HG03103 (cell line): ENCODE data around the gene CAMTA1.

Experiments used
- ATAC-seq: cut with Tn5 transposase; IDR thresholded peaks from one replicate; pipeline ENCODE4 v1.9.1; 2021; ENCODE audit warnings: low read depth; ENCODE audit not compliant: unreplicated experiment

The CAMTA1 gene

DNA sequence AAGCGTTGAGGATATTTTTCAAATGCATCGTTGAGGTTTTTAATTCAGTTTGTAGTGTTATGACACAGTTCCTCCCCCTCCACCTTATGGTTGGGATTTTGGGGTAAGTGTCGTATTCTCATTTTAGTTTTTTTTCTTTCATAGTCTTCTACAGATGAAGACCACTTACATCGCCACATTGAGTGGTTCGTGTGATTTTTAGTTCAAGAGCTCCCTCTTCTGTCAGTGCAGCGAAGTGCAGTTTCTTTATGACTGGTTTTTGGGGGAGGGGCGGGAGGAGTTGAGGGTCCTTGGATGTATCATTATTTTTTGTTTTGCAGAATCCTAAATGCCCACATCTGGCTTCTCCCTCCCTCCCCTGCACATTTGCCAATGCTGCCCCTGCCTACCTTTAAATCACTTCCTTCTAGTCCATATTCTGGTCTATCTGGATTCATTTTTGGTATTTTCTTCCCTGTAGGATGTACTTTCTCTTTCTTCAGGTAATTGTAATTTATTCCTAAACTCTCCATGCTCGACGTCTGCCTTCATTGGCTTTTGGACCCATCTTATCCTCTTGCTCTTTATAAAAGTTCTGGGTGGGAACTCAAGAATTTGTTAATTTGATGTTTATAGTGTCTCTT is 433.1 kb downstream of the CAMTA1 start:
- no peak for ATAC-seq

DNA sequence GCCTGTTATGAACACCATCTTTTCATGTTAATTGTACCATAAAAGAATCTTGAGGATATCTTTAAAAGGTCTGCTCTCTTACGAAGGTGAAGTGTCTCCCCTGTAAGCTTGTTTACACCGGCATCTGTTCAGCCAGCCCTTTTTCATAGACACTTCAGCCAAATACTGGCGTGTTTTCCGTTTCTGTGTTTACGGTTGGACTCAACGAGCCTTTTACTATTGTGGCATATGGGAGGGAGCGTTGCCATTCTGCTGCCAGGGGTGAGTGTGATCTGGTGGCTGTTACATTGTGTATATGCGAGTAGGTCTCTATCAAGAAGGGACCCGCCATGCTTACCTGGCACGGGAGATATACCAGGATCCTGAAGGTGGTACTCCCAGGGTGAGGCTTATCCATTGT is 433.8 kb downstream of the CAMTA1 start:
- no peak for ATAC-seq

DNA sequence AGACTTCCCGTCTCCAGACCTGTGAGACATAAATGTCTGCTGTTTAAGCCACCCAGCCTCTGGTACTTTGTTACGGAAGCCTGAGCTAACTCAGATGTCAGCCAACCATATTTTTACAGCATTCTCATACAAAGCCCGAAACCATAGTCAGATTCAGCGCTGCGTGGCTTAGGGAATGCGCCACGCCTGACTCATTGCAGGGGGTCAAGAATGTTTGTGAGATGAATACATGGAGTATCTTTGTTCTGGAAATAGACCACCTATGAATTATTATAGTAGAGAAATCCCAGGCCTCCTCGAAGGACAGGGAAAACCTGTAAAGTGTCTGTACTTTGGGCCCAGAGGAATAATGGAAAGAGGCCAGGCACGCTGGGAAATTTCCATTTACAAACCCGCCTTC is 434.8 kb downstream of the CAMTA1 start:
- no peak for ATAC-seq

DNA sequence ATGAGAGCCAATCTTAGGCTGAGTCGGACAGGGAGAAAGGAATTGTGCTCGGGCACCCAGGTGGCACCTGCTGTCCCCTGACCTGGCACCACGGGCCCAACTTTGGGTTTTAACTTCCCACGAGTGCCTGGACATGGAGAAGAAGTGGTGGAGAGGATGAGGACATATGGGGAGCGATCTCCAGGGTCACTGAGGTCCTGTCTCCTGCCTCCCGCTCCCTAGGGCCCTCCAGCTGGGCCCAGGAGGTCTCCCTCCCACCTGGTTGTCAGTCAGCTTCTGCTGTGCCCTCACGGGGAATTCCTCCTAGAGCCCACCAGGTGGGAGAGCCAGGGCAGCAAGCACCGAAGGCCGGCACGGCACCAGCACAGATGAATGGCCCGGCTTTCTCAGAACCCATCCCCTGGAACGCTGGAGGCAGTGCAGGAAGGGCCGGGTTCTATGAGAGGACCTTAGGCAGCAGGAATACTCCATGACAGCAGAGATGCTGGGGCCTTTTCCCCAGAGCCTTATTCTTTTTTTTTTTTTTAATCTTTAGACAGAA is 435.5 kb downstream of the CAMTA1 start:
- ATAC-seq = no peak

DNA sequence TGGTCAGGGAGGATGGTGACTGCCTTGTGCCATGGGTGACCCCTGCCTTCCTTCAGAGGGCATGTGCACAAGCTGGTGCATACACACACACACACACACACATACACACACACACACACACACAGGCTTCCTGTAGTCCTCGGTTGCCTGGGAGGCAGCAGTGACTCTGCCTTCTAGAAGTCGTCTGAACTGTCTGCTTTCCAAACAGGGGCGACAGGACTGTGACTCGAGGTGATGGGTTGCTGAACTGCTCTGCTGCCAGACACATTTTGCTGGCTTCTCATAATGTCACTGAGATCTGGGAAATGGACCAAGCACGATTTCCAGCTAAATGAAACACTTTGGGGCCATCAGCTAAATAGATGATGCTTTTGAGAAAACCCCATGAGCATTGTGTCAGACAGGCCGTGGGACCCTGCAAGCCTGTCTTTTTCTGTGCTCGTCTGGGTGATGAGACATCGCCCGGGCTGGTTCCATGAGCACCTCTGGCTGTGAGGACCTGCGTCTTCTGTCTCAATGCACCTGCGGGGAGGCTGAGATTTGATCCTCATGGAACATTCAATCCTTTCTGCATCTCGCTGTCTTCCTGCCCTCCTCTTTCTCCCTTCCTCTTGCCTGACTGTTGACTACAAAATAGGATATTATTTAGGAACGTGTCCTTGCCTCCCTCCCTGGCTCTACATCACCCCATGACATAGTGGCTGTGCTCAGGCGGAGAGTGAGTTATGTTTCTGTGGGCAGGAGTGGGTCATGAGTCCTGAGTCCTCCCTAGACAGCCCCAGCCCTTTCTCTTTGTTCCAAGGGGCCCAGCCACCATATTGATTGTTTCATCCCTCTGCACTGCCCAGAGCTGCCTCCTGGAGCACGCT is 436.8 kb downstream of the CAMTA1 start:
- no peak for ATAC-seq

DNA sequence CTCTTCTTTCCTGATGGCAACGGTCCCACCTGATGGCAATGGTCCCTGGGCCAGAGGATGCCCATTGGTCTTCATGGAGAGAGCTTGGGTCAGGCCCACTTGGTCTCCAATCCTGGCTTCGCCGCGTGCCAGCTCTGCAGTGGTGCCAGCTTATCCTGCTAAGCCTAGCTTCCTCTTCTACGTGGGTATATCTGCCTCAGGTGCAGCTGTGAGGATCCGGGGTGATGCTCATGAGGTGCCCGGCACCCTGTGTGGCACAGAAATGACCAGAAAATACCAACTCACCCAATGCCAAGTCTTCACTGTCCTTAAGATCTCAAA is 437.4 kb downstream of the CAMTA1 start:
- ATAC-seq = no peak

- ATAC-seq = no peak
These were observed 438.3 kb downstream of the CAMTA1 start for GRCh38 chr1:7223334-7224080.

- no peak for ATAC-seq
These were observed 438.9 kb downstream of the CAMTA1 start for GRCh38 chr1:7224081-7224534.

- ATAC-seq = no peak
These were observed 439.4 kb downstream of the CAMTA1 start for GRCh38 chr1:7224644-7225043.

DNA sequence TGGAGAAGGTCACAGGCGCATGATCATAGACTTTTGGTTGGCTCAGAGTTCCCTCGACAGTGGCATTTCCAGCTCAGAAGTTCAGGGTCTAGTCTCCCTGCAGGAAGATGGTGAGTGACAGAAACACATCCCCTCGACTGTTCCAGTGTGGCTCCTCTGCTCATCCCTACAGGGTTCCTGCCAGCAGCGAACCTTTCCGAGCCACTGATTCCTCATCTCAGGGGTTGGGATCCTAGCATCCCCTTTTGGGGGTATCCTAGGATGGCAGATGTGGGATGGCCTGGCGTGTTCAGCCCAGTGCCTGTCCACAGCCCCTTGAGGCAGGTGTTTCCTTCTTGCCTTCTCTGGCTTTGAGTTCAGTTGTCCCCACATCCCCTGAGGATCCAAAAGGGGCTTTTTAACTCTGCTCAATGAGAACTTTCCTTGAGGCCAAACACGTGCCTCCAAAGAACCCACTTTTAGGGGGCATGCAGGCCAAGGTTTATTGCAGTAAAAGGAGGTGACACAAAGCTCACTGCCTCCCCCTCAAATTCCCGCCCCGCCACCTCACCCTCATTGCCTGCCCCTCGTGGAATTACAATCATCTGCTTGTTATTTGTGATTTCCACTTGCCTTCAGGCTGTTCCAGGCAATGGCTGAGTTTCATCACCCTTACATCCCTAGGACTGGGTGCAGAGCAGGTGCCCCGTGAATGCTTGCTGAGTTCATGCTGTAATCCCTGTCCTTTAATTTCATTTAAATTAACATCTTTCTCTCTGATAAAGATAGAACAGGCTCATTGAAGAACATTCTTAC is 440.7 kb downstream of the CAMTA1 start:
- no peak for ATAC-seq

- ATAC-seq = no peak
These were observed 442.4 kb downstream of the CAMTA1 start for GRCh38 chr1:7227654-7228053.

DNA sequence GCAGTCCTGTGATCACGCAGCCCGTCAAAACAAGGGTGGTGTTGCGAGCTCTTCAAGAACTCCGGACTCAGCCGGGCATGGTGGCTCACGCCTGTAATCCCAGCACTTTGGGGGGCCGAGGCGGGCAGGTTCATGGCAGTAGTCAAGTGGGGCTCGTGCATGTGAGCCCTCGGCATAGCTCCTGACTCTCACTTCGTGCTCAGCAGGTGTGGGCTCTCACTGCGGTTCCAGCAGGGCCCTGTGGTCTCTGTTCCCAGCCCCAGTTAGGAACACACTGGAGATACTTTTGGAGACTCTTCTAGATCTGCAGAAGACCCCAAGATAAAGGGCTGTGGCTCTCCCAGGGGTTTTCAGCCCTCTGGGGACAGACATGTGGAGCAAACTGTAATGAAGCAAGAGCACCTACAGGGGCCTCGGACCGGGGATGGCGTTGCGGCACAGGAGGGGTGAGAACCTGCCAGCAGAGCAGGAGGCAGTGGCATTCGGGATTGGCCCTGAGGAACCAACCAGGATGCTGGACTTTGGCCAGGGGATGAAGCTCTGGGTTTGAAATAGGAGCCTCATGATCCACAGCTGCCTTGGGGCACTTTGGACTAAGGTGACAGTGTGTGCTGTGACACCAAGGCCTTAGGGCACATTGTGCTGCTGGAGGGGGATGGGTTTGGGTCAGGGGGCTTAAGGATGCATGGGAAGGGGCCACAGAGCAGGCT is 443.2 kb downstream of the CAMTA1 start:
- no peak for ATAC-seq

DNA sequence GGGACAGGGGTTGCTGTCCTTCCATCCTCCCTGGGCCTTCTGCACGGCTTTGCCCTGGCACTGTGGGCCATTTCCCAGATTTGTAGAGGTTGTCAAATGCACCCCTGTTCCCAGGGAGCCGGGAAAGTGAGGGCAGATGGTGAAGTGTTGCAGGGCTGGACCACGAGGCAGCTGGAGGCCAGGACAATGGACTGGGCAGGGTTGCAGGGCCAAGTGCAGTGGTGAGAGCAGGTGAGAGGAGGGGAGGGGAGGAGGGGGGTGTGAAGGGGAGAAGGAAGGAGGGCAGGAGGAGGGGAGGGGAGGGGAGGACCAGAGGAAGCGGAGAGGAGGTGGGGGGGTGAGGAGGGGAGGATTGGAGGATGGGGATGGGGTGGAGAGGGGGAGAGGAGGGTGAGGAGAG is 443.9 kb downstream of the CAMTA1 start:
- ATAC-seq = no peak

GRCh38 chr1:7229696-7230631 is 444.7 kb downstream of the CAMTA1 start:
- no peak for ATAC-seq

- ATAC-seq = no peak
These were observed 447.4 kb downstream of the CAMTA1 start for GRCh38 chr1:7232441-7233236.

DNA sequence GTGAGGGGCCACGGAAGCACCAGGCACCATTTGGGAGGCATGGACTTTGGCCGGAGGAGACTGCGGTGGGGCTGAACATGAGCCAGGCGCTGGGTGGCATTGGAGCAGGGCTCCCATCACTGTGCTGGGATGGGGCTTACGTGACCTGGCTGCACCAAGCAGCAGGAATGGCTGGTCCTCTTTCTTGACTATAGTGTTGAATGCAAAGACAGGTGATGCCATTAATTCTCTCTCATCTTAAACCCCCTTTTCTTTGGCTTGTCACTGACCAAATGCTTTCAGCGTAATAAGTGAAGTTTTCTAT is 447.9 kb downstream of the CAMTA1 start:
- no peak for ATAC-seq

DNA sequence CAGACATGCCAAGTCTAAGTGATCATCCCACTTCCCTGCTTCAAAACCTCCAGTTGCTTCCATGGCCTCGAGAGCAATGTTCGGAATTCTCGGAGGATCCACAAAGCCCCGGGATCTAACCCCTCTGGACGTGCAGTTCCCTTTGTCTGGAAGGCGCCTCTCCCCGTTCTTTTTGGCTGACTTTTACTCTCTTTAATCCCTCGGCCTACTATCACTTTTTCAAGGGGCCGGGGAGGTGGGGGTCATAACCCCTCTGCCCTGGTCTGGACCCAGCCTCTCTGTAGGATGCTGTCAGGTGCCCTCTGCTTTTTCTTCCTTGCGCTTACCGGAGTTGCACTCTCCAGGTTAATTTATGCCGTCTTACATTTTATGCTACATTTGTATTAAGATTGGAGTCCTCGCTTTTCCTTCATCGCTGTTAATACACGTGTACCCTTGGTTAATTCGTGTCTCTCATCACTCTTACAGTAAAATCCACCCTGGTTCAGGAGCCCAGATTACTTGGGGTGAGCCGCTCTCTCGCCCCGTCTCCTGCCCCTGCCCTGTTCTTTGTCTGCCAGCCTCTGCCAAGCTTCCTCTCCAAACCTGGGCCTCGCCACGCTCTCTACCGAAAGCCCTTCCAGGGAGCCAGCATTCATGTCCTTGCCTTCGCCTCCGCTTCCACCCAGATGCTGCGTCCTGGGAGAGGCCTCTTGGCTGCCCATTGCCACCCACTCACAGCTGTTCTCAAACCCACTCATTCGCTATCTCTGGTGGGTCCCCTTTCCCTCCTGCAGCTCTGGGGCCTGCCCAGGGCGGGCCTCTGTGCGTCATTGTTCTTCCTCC is 448.6 kb downstream of the CAMTA1 start:
- no peak for ATAC-seq

GRCh38 chr1:7234471-7234755 is 449.2 kb downstream of the CAMTA1 start:
- ATAC-seq = no peak
